ENCODE measurements around the gene FOXO1.

The FOXO1 gene

GRCh38 chr13:40580566-40581276, 85.7 kb downstream of the FOXO1 start:
- DNase-seq (ENCODE audit: low read depth, low spot score): no peak

GRCh38 chr13:40579535-40579934, 86.9 kb downstream of the FOXO1 start:
- DNase-seq (ENCODE audit: low read depth, low spot score): no peak

- no peak for DNase-seq (ENCODE audit: low read depth, low spot score)
These were observed 88.4 kb downstream of the FOXO1 start for GRCh38 chr13:40578055-40578454.

- DNase-seq (ENCODE audit: low read depth, low spot score): no peak
These were observed 90.1 kb downstream of the FOXO1 start for GRCh38 chr13:40576369-40576768.

- DNase-seq (ENCODE audit: low read depth, low spot score): no peak
These were observed 93.5 kb downstream of the FOXO1 start for GRCh38 chr13:40572961-40573360.

GRCh38 chr13:40571338-40571963, 95.0 kb downstream of the FOXO1 start:
- DNase-seq (ENCODE audit: low read depth, low spot score): no peak

- no peak for DNase-seq (ENCODE audit: low read depth, low spot score)
These were observed 95.5 kb downstream of the FOXO1 start for GRCh38 chr13:40570930-40571329.

- DNase-seq (ENCODE audit: low read depth, low spot score): no peak
These were observed 97.5 kb downstream of the FOXO1 start for GRCh38 chr13:40569024-40569350.

- DNase-seq (ENCODE audit: low read depth, low spot score): no peak
These were observed 98.0 kb downstream of the FOXO1 start for GRCh38 chr13:40568246-40569023.

GRCh38 chr13:40566811-40567210, 99.6 kb downstream of the FOXO1 start:
- DNase-seq (ENCODE audit: low read depth, low spot score): no peak

GRCh38 chr13:40565282-40566148, 100.9 kb downstream of the FOXO1 start:
- peak; percentile 17 for DNase-seq (ENCODE audit: low read depth, low spot score)

- no peak for DNase-seq (ENCODE audit: low read depth, low spot score)
These were observed 102.0 kb downstream of the FOXO1 start for GRCh38 chr13:40564342-40565001.

GRCh38 chr13:40563350-40564125, 102.9 kb downstream of the FOXO1 start:
- no peak for DNase-seq (ENCODE audit: low read depth, low spot score)

GRCh38 chr13:40562975-40563349, 103.5 kb downstream of the FOXO1 start:
- DNase-seq (ENCODE audit: low read depth, low spot score): peak; percentile 84

GRCh38 chr13:40559915-40560314, 106.5 kb downstream of the FOXO1 start:
- DNase-seq (ENCODE audit: low read depth, low spot score): no peak

- no peak for DNase-seq (ENCODE audit: low read depth, low spot score)
These were observed 107.8 kb downstream of the FOXO1 start for GRCh38 chr13:40558656-40559055.

GRCh38 chr13:40556453-40556852, 110.0 kb downstream of the FOXO1 start:
- no peak for DNase-seq (ENCODE audit: low read depth, low spot score)

GRCh38 chr13:40553356-40553755, 113.1 kb downstream of the FOXO1 start:
- DNase-seq (ENCODE audit: low read depth, low spot score): no peak

GRCh38 chr13:40552895-40553294, 113.5 kb downstream of the FOXO1 start:
- DNase-seq (ENCODE audit: low read depth, low spot score): no peak

- DNase-seq (ENCODE audit: low read depth, low spot score): no peak
These were observed 116.3 kb downstream of the FOXO1 start for GRCh38 chr13:40550130-40550529.

All from astrocyte of the hippocampus (primary cell).